ENCODE measurements around the gene GAPDH. TPM values are rescaled to one million over a fixed set of nuclear protein-coding genes. Genes with fewer than 3 reads are reported as not detected.
"Not testable (repeated sequence)": the region's sequence is repeated elsewhere in the genome, so short reads cannot be mapped to it uniquely, and the experiment has no call there.

The GAPDH gene
- total and polyA plus RNA-seq, 10 of the 15 experiments (the other 5 are each of a cell fraction or from before 2014, with no cell fraction given): 5,606 to 14,240 (median 9,400) TPM

DNA sequence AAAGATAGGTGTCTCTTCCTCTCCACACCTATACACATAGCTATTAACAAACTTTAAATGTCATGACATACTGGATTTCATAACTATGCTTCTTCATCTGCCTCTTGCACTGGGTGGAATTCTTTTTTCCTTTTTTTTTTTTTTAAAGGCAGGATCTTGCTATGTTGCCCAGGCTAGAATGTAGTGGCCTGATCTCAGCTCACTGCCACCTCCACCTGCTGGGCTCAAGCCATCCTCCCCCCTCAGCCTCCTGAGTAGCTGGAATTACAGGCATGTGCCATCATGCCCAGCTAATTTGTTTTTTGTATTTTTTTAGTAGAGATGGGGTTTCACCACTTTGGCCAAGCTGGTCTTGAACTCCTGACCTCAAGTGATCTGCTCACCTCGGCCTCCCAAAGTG lies 46.1 kb upstream of the GAPDH start (continued):
- no peak for TF ChIP-seq TCF7 (IDR thresholded peaks at IDR 0.05; ENCODE audit: borderline replicate concordance)

DNA sequence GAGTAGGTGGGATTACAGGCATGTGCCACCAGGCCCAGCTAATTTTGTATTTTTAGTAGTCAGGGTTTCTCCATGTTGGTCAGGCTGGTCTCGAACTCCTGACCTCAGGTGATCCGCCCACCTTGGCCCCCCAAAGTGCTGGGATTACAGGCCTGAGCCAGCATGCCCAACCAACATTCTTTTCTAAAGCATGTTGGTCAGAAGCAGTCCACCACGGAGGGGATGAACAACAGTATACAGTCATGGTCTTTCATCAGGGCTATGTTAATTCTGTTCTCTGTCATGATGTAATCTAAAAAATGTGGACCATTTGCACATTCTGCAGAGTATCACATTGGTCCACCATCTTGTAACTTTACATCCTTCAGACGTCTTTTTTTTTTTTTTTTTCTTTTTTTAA lies 44.9 kb upstream of the GAPDH start:
- POLR2A ChIA-PET: interaction anchor here (0.7 kb wide), 1 partner anchor 47 kb away, joined by 4 read pairs; no protein-coding TSS in a partner anchor

DNA sequence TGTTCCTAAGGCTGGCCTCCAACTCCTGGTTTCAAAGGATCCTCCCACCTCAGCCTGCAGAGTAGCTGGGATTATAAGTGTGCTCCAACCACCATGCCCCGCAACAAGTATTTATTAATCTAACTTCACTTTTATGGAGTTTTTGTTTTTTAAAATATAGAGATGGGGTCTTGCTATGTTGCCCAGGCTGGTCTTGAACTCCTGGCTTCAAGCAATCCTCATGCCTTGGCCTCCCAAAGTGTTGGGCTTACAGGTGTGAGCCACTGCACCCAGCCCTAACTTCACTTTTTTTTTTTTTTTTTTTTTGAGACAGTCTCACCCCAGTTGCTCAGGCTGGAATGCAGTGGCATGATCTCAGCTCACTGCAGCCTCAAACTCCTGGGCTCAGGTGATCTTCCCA lies 43.6 kb upstream of the GAPDH start:
- ATAC-seq; BruUV-seq (replicated peaks); H3K4me2 ChIP-seq (ENCODE audit: control insufficient read depth, insufficient read depth); H3K27ac ChIP-seq (ENCODE audit: control insufficient read depth, insufficient read depth); H4K20me1 ChIP-seq (ENCODE audit: control insufficient read depth, insufficient read depth); FAIRE-seq; DNase-seq (ENCODE audit: low read depth, low spot score); H3K9me3 ChIP-seq (replicated peaks; ENCODE audit: control insufficient read depth, insufficient read depth, low read length); H3K4me3 ChIP-seq; in situ Hi-C loops (cut with MboI); H2AFZ ChIP-seq (ENCODE audit: control insufficient read depth, low read depth, low read length); H3K36me3 ChIP-seq (ENCODE audit: control insufficient read depth in 2 of 2, insufficient read depth in 2 of 2, low read length in 1 of 2); H3K4me1 ChIP-seq (ENCODE audit: control insufficient read depth, insufficient read depth, low read length); H3K9ac ChIP-seq (ENCODE audit: control insufficient read depth, insufficient read depth, low read length); H3K27me3 ChIP-seq (replicated peaks in 1 of 2; ENCODE audit: control insufficient read depth in 2 of 2, insufficient read depth in 2 of 2, low read length in 1 of 2): not testable (repeated sequence)
- ChIA-PET CTCF (interaction anchor here (0.9 to 1.8 kb wide), 3 partner anchors 26 to 67 kb away, joined by 3 to 5 read pairs (median 4); no protein-coding TSS in a partner anchor), RAD21 (ENCODE audit: unreplicated experiment) (interaction anchor here (0.6 kb wide), 1 partner anchor 25 kb away, joined by 3 read pairs; no protein-coding TSS in a partner anchor), POLR2A (interaction anchor here (0.6 to 0.7 kb wide), 3 partner anchors 21 to 108 kb away, joined by 3 to 6 read pairs (median 3); no protein-coding TSS in a partner anchor), SMC1A (ENCODE audit: uncharacterized antibody, unreplicated experiment) (interaction anchor here (0.6 to 1.8 kb wide), 6 partner anchors 11 to 156 kb away, joined by 3 to 7 read pairs (median 4); partner anchors contain the start of gene VAMP1)
- WGBS (ENCODE audit: insufficient coverage, insufficient replicate concordance, low lambda C conversion rate, missing lambda C conversion rate): 100% methylated on average over 1 of the region's 1 CpG
- intact Hi-C loops (cut with micrococcal nuclease; ENCODE audit: unreplicated experiment): loop anchor here (5.0 kb wide), 1 partner anchor 42 kb away; the partner anchor contains the start of gene GAPDH
- peaks cover 31% of the 10 kb centered on the region for H3K79me2 ChIP-seq (ENCODE audit: control insufficient read depth, insufficient read depth, low read length)

More for the DNA sequence above, 44.9 kb upstream of the GAPDH start:
- Histone ChIP-seq H3K27ac (ENCODE audit: control insufficient read depth, insufficient read depth) (no peak overlapping the region), H3K4me3 (no peak overlapping the region), H2AFZ (ENCODE audit: control insufficient read depth, low read depth, low read length) (no peak overlapping the region), H3K4me2 (ENCODE audit: control insufficient read depth, insufficient read depth) (no peak overlapping the region), H4K20me1 (ENCODE audit: control insufficient read depth, insufficient read depth) (no peaks in the 10 kb centered on the region), H3K27me3 (replicated peaks in 1 of 2; ENCODE audit: control insufficient read depth in 2 of 2, insufficient read depth in 2 of 2, low read length in 1 of 2) (no peaks in the 10 kb centered on the region), H3K9ac (ENCODE audit: control insufficient read depth, insufficient read depth, low read length) (no peak overlapping the region), H3K36me3 (ENCODE audit: control insufficient read depth in 2 of 2, insufficient read depth in 2 of 2, low read length in 1 of 2) (no peaks in the 10 kb centered on the region; a peak in 1 of 4 replicates), H3K79me2 (ENCODE audit: control insufficient read depth, insufficient read depth, low read length) (peaks cover 18% of the 10 kb centered on the region), H3K4me1 (ENCODE audit: control insufficient read depth, insufficient read depth, low read length) (peaks cover 6% of the 10 kb centered on the region; the same call in 1 of the 2 replicates), H3K9me3 (replicated peaks; ENCODE audit: control insufficient read depth, insufficient read depth, low read length) (no peaks in the 10 kb centered on the region)
- CTCF ChIA-PET: interaction anchor here (0.7 to 2.0 kb wide), 2 partner anchors 24 to 66 kb away, joined by 5 to 9 read pairs; no protein-coding TSS in a partner anchor
- TF ChIP-seq NR2F1 (conservative IDR thresholded peaks at IDR 0.05) (no peak), HDAC2 (IDR thresholded peaks at IDR 0.05) (no peak), RB1 (IDR thresholded peaks at IDR 0.05; ENCODE audit: borderline replicate concordance) (no peak), KDM1A (IDR thresholded peaks at IDR 0.05; ENCODE audit: borderline replicate concordance) (no peak), FOS (IDR thresholded peaks at IDR 0.05; ENCODE audit: borderline replicate concordance, extremely low read depth, insufficient read length) (no peak), KLF5 (IDR thresholded peaks at IDR 0.05; ENCODE audit: partially characterized antibody) (no peak)
- TF ChIP-seq, protein P1, sequence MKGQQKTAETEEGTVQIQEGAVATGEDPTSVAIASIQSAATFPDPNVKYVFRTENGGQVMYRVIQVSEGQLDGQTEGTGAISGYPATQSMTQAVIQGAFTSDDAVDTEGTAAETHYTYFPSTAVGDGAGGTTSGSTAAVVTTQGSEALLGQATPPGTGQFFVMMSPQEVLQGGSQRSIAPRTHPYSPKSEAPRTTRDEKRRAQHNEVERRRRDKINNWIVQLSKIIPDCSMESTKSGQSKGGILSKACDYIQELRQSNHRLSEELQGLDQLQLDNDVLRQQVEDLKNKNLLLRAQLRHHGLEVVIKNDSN (IDR thresholded peaks at IDR 0.05; ENCODE audit: borderline replicate concordance, extremely low read length, insufficient read depth, low read depth, low read length): no peak
- RAD21 ChIA-PET (ENCODE audit: unreplicated experiment): interaction anchor here (0.9 kb wide), 1 partner anchor 45 kb away, joined by 3 read pairs; the partner anchor contains the start of gene GAPDH
- DNase-seq (ENCODE audit: low read depth, low spot score) (no peak), FAIRE-seq (no peak), ATAC-seq (no peak)
- SMC1A ChIA-PET (ENCODE audit: uncharacterized antibody, unreplicated experiment): interaction anchor here (0.6 to 1.2 kb wide), 2 partner anchors 37 to 48 kb away, joined by 4 to 5 read pairs; no protein-coding TSS in a partner anchor
- no TSS peak for BruUV-seq (replicated peaks)
- WGBS (ENCODE audit: insufficient coverage, insufficient replicate concordance, low lambda C conversion rate, missing lambda C conversion rate): 45% methylated on average over 4 of the region's 4 CpGs
- intact Hi-C loops (cut with micrococcal nuclease; ENCODE audit: unreplicated experiment): no loop called here
- in situ Hi-C loops (cut with MboI): no loop called here
